SK-N-SH (cell line): ENCODE measurements around the gene PCNX3.

Experiments used
- RAD21 ChIP-seq: IDR thresholded peaks from 2 replicates; pipeline ENCODE4 v1.6.1; 2012; ENCODE audit warnings: mild to moderate bottlenecking, low read length
- YY1 ChIP-seq: IDR thresholded peaks from 2 replicates; pipeline ENCODE4 v1.4.0; 2012; ENCODE audit warnings: low read depth, mild to moderate bottlenecking

GRCh38 chr11:65623177-65623576, 7.6 kb downstream of the PCNX3 start:
- TF ChIP-seq YY1 (no peak), RAD21 (no peak)
